GM18517 (cell line): ENCODE data around the gene YPEL4.

ENCODE experiments used
- ATAC-seq: cut with Tn5 transposase; IDR thresholded peaks from one replicate; pipeline ENCODE4 v1.9.1; 2021; ENCODE audit warnings: mild to moderate bottlenecking, moderate library complexity; ENCODE audit not compliant: unreplicated experiment

Gene YPEL4

GRCh38 chr11:57596266-57596885, 53.3 kb downstream of the YPEL4 start:
- ATAC-seq = no peak
